Epithelial cell of esophagus (primary cell): Measurements from ENCODE around the gene STIMATE.

Experiments
- DNase-seq: peaks from one replicate; pipeline ENCODE4 v3.0.0; 2010; ENCODE audit warnings: low read depth
- H3K4me3 ChIP-seq: 2 replicates; pipeline ENCODE4 v1.5.1; 2011; ENCODE audit warnings: mild to moderate bottlenecking, low read length, control low read depth
- CTCF ChIP-seq: IDR thresholded peaks from 2 replicates; pipeline ENCODE4 v1.5.1; 2011; ENCODE audit warnings: low read depth, mild to moderate bottlenecking, low read length, control low read depth, inconsistent platforms; ENCODE audit not compliant: insufficient read depth; ENCODE audit errors: missing control alignments

The STIMATE gene

GRCh38 chr3:52839892-52840545, 57.3 kb downstream of the STIMATE start:
- DNase-seq: no peak
- H3K4me3 ChIP-seq: no peak overlapping the region
- TF ChIP-seq CTCF: no peak

- DNase-seq: no peak
- no peak for TF ChIP-seq CTCF
These were observed 58.1 kb downstream of the STIMATE start for GRCh38 chr3:52839268-52839575.

GRCh38 chr3:52838561-52839267, 58.6 kb downstream of the STIMATE start:
- no peak for TF ChIP-seq CTCF
- no peak overlapping the region for H3K4me3 ChIP-seq
- DNase-seq: no peak

More at GRCh38 chr3:52839268-52839575, 58.1 kb downstream of the STIMATE start:
- no peak overlapping the region for H3K4me3 ChIP-seq

- no peak for TF ChIP-seq CTCF
- no peak for DNase-seq
- H3K4me3 ChIP-seq: no peak overlapping the region
These were observed 60.4 kb downstream of the STIMATE start for GRCh38 chr3:52836986-52837385.

- TF ChIP-seq CTCF: no peak
- no peak for DNase-seq
- no peak overlapping the region for H3K4me3 ChIP-seq
These were observed 60.9 kb downstream of the STIMATE start for GRCh38 chr3:52836471-52836845.

GRCh38 chr3:52835766-52836470, 61.4 kb downstream of the STIMATE start:
- no peak overlapping the region for H3K4me3 ChIP-seq
- DNase-seq: no peak
- no peak for TF ChIP-seq CTCF
